HG03439 (cell line): Measurements from ENCODE around the gene PRICKLE1.

Source experiments
- ATAC-seq: cut with Tn5 transposase; IDR thresholded peaks from one replicate; pipeline ENCODE4 v1.9.1; 2021; ENCODE audit warnings: mild to moderate bottlenecking, moderate library complexity; ENCODE audit not compliant: unreplicated experiment

Gene PRICKLE1

GRCh38 chr12:42407306-42407705, 182.2 kb downstream of the PRICKLE1 start:
- no peak for ATAC-seq
